Vagina (tissue), 2 donors: ENCODE results near the gene TEF. TPM values are rescaled to one million over a fixed set of nuclear protein-coding genes. Genes with fewer than 3 reads are reported as not detected.

Experiments used
- DNase-seq, 2 donors: peaks; one replicate each; pipeline ENCODE4 v3.0.0-alpha.2; 2017; ENCODE audit errors: extremely low spot score in 2 of 2
- H3K27ac ChIP-seq: fragments of 200-600 bp; sonication (generic); one replicate; pipeline ENCODE4 v1.5.1; 2019
- H3K27me3 ChIP-seq: fragments of 200-600 bp; sonication (generic); one replicate; pipeline ENCODE4 v1.5.1; 2019
- H3K36me3 ChIP-seq, 2 donors: fragments of 200-600 bp; sonication (generic); one replicate each; pipeline ENCODE4 v1.5.1; 2017 to 2019
- H3K4me1 ChIP-seq: fragments of 200-600 bp; sonication (generic); one replicate; pipeline ENCODE4 v1.5.1; 2019
- H3K4me3 ChIP-seq, 2 donors: fragments of 200-600 bp; sonication (generic); 1 replicate in 1 of 2; 2 replicates in 1 of 2; pipeline ENCODE4 v1.5.1; 2016 to 2019
- H3K9me3 ChIP-seq: fragments of 200-600 bp; sonication (generic); one replicate; pipeline ENCODE4 v1.5.1; 2019
- CTCF ChIP-seq, 3 experiments: fragments of 450-650 bp in 2 of 3; fragments of 200-600 bp in 1 of 3; sonication (generic) in 1 of 3; IDR thresholded peaks; one replicate each; pipeline ENCODE4 v1.5.1; 2017 to 2019; ENCODE audit warnings: antibody characterized with exemption in 3 of 3, mild to moderate bottlenecking in 2 of 3, moderate library complexity in 2 of 3
- POLR2A ChIP-seq, 2 donors: fragments of 450-650 bp; IDR thresholded peaks; one replicate each; pipeline ENCODE4 v1.6.1; 2017; ENCODE audit warnings: antibody characterized with exemption in 2 of 2, mild to moderate bottlenecking in 2 of 2, moderate library complexity in 2 of 2
- POLR2AphosphoS5 ChIP-seq, 2 donors: sonication (generic); formaldehyde crosslinking; IDR thresholded peaks; one replicate each; pipeline ENCODE4 v1.9.0; 2017; ENCODE audit warnings: antibody characterized with exemption in 2 of 2, mild to moderate bottlenecking in 2 of 2, low read depth in 1 of 2; ENCODE audit not compliant: insufficient read depth in 1 of 2
- intact Hi-C: fragments of 100-400 bp; cut with DNase I; formaldehyde crosslinking; loops from one replicate; pipeline ENCODE4 v1.15.1; 2023
- total RNA-seq: library from RNA; depleted of rRNA; stranded (reverse); fragments of >200 nt; gene quantifications from one replicate; pipeline ENCODE4 v1.2.3, GENCODE V29; 2016

TEF gene
- total RNA-seq, result 12.0 TPM

GRCh38 chr22:41381329-41382097, at the start of gene TEF:
Gene TEF, plus strand, starts transcription at chr22:41381942. Its CDS starts 103 bp downstream, at chr22:41382045.
- Histone ChIP-seq H3K4me3 (peak within 1 kb of the TSS; percentile 78 to 94), H3K4me1 (peaks cover 34% of the 10 kb centered on the region), H3K9me3 (no peaks in the 10 kb centered on the region), H3K27ac (peak within 1 kb of the TSS; percentile 98), H3K36me3 (no peaks in the 10 kb centered on the region), H3K27me3 (no peaks in the 10 kb centered on the region)
- TF ChIP-seq POLR2A (IDR thresholded peaks at IDR 0.05) (peak in 1 of 2 donors; percentile 79), POLR2AphosphoS5 (IDR thresholded peaks at IDR 0.05; ENCODE audit: insufficient read depth in 1 of 2, low read depth in 1 of 2) (peak; percentile 38 to 72), CTCF (IDR thresholded peaks at IDR 0.05) (no peak)
- intact Hi-C loops, result no loop called here
- DNase-seq, result peak in 1 of 2 donors; percentile 99

- no peak overlapping the region for H3K4me3 ChIP-seq
- DNase-seq, result no peak
- H3K27ac ChIP-seq, result no peak overlapping the region
- no peaks in the 10 kb centered on the region for H3K4me1 ChIP-seq
- H3K9me3 ChIP-seq, result no peaks in the 10 kb centered on the region
- intact Hi-C loops, result loop anchor here (1.0 kb wide), 1 partner anchor 109 kb away; no protein-coding TSS in a partner anchor
- peaks cover 0 to 50% of the 10 kb centered on the region in 2 donors for H3K36me3 ChIP-seq
- TF ChIP-seq POLR2A (IDR thresholded peaks at IDR 0.05), result no peak
- TF ChIP-seq POLR2AphosphoS5 (IDR thresholded peaks at IDR 0.05; ENCODE audit: insufficient read depth in 1 of 2, low read depth in 1 of 2), result no peak
- TF ChIP-seq CTCF (IDR thresholded peaks at IDR 0.05), result no peak
- no peaks in the 10 kb centered on the region for H3K27me3 ChIP-seq
These were observed 49.4 kb upstream of the TEF start for GRCh38 chr22:41332217-41332939.

GRCh38 chr22:41333806-41334205, 47.9 kb upstream of the TEF start:
- TF ChIP-seq POLR2A (IDR thresholded peaks at IDR 0.05) (no peak), POLR2AphosphoS5 (IDR thresholded peaks at IDR 0.05; ENCODE audit: insufficient read depth in 1 of 2, low read depth in 1 of 2) (no peak), CTCF (IDR thresholded peaks at IDR 0.05) (no peak)
- intact Hi-C loops, result no loop called here
- H3K27me3 ChIP-seq, result no peaks in the 10 kb centered on the region
- DNase-seq, result no peak
- no peaks in the 10 kb centered on the region for H3K9me3 ChIP-seq
- H3K4me3 ChIP-seq, result no peak overlapping the region
- no peaks in the 10 kb centered on the region for H3K4me1 ChIP-seq
- H3K27ac ChIP-seq, result no peak overlapping the region
- peaks cover 0 to 37% of the 10 kb centered on the region in 2 donors for H3K36me3 ChIP-seq

GRCh38 chr22:41334215-41334614, 47.5 kb upstream of the TEF start:
- no peak overlapping the region for H3K4me3 ChIP-seq
- H3K36me3 ChIP-seq, result peaks cover 0 to 41% of the 10 kb centered on the region in 2 donors
- H3K27me3 ChIP-seq, result no peaks in the 10 kb centered on the region
- H3K9me3 ChIP-seq, result no peaks in the 10 kb centered on the region
- DNase-seq, result no peak
- no peak for TF ChIP-seq POLR2AphosphoS5 (IDR thresholded peaks at IDR 0.05; ENCODE audit: insufficient read depth in 1 of 2, low read depth in 1 of 2)
- TF ChIP-seq POLR2A (IDR thresholded peaks at IDR 0.05), result no peak
- TF ChIP-seq CTCF (IDR thresholded peaks at IDR 0.05), result no peak
- intact Hi-C loops, result no loop called here
- no peaks in the 10 kb centered on the region for H3K4me1 ChIP-seq
- H3K27ac ChIP-seq, result no peak overlapping the region
